ENCODE measurements around the gene UCK2. TPM values are rescaled to one million over a fixed set of nuclear protein-coding genes. Genes with fewer than 3 reads are reported as not detected.

Gene UCK2
- total and polyA plus RNA-seq, 5 donors from 2014 or later: 5.5 to 12.8 (median 9.9) TPM

DNA sequence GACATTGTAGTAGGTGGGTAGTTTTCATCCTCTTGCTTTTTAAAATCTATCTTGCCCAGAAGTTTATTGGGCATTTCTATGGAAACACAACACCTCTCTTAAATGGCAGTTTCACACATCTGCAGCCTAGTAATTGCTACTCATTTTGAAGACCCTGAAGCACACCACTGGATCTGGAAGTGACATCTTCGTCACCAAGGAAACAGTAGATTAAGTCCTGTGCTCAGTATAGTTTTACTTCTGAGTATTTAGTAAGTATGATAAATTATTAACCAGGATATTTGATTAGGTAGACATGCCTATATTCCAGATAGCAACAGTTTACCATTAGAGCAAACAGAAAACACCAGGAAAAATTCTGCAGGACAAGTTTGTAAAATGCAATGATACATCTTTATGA lies 48.7 kb downstream of the UCK2 start:
- H3K27ac ChIP-seq (ENCODE audit: insufficient read depth, low read length, poor library complexity, severe bottlenecking): no peak overlapping the region
- Mint-ChIP-seq H3K4me1 (peaks cover 14 to 52% (median 37%) of the 10 kb centered on the region in 4 donors), H3K27ac (no peak overlapping the region)

GRCh38 chr1:165877411-165877810 lies 50.0 kb downstream of the UCK2 start:
- Histone ChIP-seq H3K4me1 (ENCODE audit: control insufficient read depth, insufficient read depth, low read length, poor library complexity, severe bottlenecking) (no peaks in the 10 kb centered on the region), H3K4me3 (ENCODE audit: low read depth, low read length) (no peak overlapping the region), H3K9me3 (ENCODE audit: control insufficient read depth in 2 of 2, low read length in 2 of 2) (no peaks in the 10 kb centered on the region), H3K27me3 (ENCODE audit: control insufficient read depth, insufficient read depth, low read length) (no peaks in the 10 kb centered on the region), H3K36me3 (ENCODE audit: control insufficient read depth, insufficient read depth, low read length) (no peaks in the 10 kb centered on the region), H3K27ac (ENCODE audit: insufficient read depth, low read length, poor library complexity, severe bottlenecking) (no peak overlapping the region)
- Mint-ChIP-seq H3K4me1 (peaks cover 18 to 50% (median 30%) of the 10 kb centered on the region in 4 donors), H3K36me3 (peaks cover 10% of the 10 kb centered on the region), H3K27me3 (no peaks in the 10 kb centered on the region), H3K27ac (no peak overlapping the region), H3K4me3 (no peak overlapping the region), H3K9me3 (peaks cover 0 to 3% (median 0%) of the 10 kb centered on the region in 7 donors)
- DNase-seq: no peak
- ATAC-seq (ENCODE audit: low read depth in 2 of 2): no peak

More for the DNA sequence above, 48.7 kb downstream of the UCK2 start:
- H3K9me3 ChIP-seq (ENCODE audit: control insufficient read depth in 2 of 2, low read length in 2 of 2): no peaks in the 10 kb centered on the region
- H3K27me3 Mint-ChIP-seq: no peaks in the 10 kb centered on the region
- H3K4me3 Mint-ChIP-seq: no peak overlapping the region
- ATAC-seq (ENCODE audit: low read depth in 2 of 2): no peak
- DNase-seq: no peak
- peaks cover 0 to 3% (median 0%) of the 10 kb centered on the region in 7 donors for H3K9me3 Mint-ChIP-seq
- no peaks in the 10 kb centered on the region for H3K27me3 ChIP-seq (ENCODE audit: control insufficient read depth, insufficient read depth, low read length)
- H3K36me3 Mint-ChIP-seq: peaks cover 10% of the 10 kb centered on the region
- peaks cover 13% of the 10 kb centered on the region for H3K4me1 ChIP-seq (ENCODE audit: control insufficient read depth, insufficient read depth, low read length, poor library complexity, severe bottlenecking)
- H3K4me3 ChIP-seq (ENCODE audit: low read depth, low read length): no peak overlapping the region
- H3K36me3 ChIP-seq (ENCODE audit: control insufficient read depth, insufficient read depth, low read length): no peaks in the 10 kb centered on the region

DNA sequence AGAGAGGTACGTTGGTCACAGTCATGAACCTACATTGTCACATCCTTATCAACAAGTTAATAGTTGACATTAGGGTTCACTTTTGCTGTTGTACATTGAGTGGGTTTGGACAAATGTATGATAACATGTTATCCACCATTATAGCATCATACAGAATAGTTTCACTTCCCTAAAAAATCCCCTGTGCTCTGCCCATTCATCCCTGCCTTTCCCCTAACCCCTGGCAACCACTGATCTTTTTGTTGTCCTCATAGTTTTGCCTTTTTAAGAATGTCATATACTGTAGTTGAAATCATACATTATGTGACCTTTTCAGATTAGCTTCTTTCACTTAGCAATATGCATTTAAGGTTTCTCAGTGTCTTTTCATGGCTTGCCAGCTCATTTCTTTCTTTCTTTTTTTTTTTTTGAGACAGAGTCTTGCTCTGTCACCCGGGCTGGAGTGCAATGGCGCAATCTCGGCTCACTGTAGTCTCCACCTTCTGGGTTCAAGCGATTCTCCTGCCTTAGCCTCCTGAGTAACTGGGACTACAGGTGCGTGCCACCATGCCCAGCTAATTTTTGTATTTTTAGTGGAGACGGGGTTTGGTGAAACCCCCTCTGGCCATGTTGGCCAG lies 50.6 kb downstream of the UCK2 start:
- DNase-seq (no peak), ATAC-seq (ENCODE audit: low read depth in 2 of 2) (no peak)
- H3K4me3 Mint-ChIP-seq: no peak overlapping the region
- H3K36me3 Mint-ChIP-seq: peaks cover 10% of the 10 kb centered on the region
- H3K27me3 Mint-ChIP-seq: no peaks in the 10 kb centered on the region
- Histone ChIP-seq H3K9me3 (ENCODE audit: control insufficient read depth in 2 of 2, low read length in 2 of 2) (no peaks in the 10 kb centered on the region), H3K4me1 (ENCODE audit: control insufficient read depth, insufficient read depth, low read length, poor library complexity, severe bottlenecking) (no peaks in the 10 kb centered on the region), H3K4me3 (ENCODE audit: low read depth, low read length) (no peak overlapping the region), H3K27ac (ENCODE audit: insufficient read depth, low read length, poor library complexity, severe bottlenecking) (no peak overlapping the region), H3K36me3 (ENCODE audit: control insufficient read depth, insufficient read depth, low read length) (no peaks in the 10 kb centered on the region), H3K27me3 (ENCODE audit: control insufficient read depth, insufficient read depth, low read length) (no peaks in the 10 kb centered on the region)
- H3K27ac Mint-ChIP-seq: no peak overlapping the region
- H3K9me3 Mint-ChIP-seq: peaks cover 0 to 3% (median 0%) of the 10 kb centered on the region in 7 donors
- H3K4me1 Mint-ChIP-seq: peaks cover 14 to 45% (median 25%) of the 10 kb centered on the region in 4 donors

DNA sequence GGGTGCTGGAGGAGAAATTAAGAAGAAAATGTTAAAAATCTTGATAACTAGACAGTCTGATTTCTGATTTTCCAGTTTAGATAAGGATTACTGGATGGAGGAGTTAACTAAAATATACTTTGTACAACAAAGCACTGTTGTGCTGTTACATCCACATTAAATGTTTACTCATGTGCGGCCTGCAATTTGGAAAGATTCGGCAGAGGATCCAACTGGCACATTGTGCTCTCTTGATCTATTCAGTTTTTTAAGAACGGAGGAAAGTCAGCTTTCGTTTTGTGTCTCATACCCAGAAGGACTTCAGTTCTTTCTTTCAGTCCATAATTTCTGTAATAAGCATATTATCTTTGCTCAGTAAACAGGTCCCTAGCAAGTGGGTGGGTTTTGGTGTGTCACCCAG lies 52.5 kb downstream of the UCK2 start:
- ATAC-seq (ENCODE audit: low read depth in 2 of 2) (no peak), DNase-seq (no peak)
- Histone ChIP-seq H3K4me1 (ENCODE audit: control insufficient read depth, insufficient read depth, low read length, poor library complexity, severe bottlenecking) (no peaks in the 10 kb centered on the region), H3K27me3 (ENCODE audit: control insufficient read depth, insufficient read depth, low read length) (no peaks in the 10 kb centered on the region), H3K4me3 (ENCODE audit: low read depth, low read length) (no peak overlapping the region), H3K27ac (ENCODE audit: insufficient read depth, low read length, poor library complexity, severe bottlenecking) (no peak overlapping the region), H3K36me3 (ENCODE audit: control insufficient read depth, insufficient read depth, low read length) (no peaks in the 10 kb centered on the region), H3K9me3 (ENCODE audit: control insufficient read depth in 2 of 2, low read length in 2 of 2) (no peaks in the 10 kb centered on the region)
- Mint-ChIP-seq H3K27me3 (no peaks in the 10 kb centered on the region), H3K36me3 (peaks cover 10% of the 10 kb centered on the region), H3K4me3 (no peak overlapping the region), H3K9me3 (peaks cover 0 to 3% (median 0%) of the 10 kb centered on the region in 7 donors), H3K4me1 (peaks cover 12 to 40% (median 17%) of the 10 kb centered on the region in 4 donors), H3K27ac (no peak overlapping the region)

- peaks cover 5 to 32% (median 12%) of the 10 kb centered on the region in 4 donors for H3K4me1 Mint-ChIP-seq
- Histone ChIP-seq H3K4me3 (ENCODE audit: low read depth, low read length) (no peak overlapping the region), H3K27me3 (ENCODE audit: control insufficient read depth, insufficient read depth, low read length) (no peaks in the 10 kb centered on the region), H3K36me3 (ENCODE audit: control insufficient read depth, insufficient read depth, low read length) (no peaks in the 10 kb centered on the region), H3K27ac (ENCODE audit: insufficient read depth, low read length, poor library complexity, severe bottlenecking) (no peak overlapping the region), H3K9me3 (ENCODE audit: control insufficient read depth in 2 of 2, low read length in 2 of 2) (no peaks in the 10 kb centered on the region), H3K4me1 (ENCODE audit: control insufficient read depth, insufficient read depth, low read length, poor library complexity, severe bottlenecking) (no peaks in the 10 kb centered on the region)
- no peaks in the 10 kb centered on the region for H3K27me3 Mint-ChIP-seq
- peaks cover 10% of the 10 kb centered on the region for H3K36me3 Mint-ChIP-seq
- peak overlapping the region in 1 of 3 donors; percentile 75 for H3K27ac Mint-ChIP-seq
- DNase-seq: no peak
- no peak for ATAC-seq (ENCODE audit: low read depth in 2 of 2)
- H3K9me3 Mint-ChIP-seq: peaks cover 0 to 3% (median 0%) of the 10 kb centered on the region in 7 donors
- no peak overlapping the region for H3K4me3 Mint-ChIP-seq
These were observed 53.6 kb downstream of the UCK2 start for GRCh38 chr1:165880993-165881392.

GRCh38 chr1:165882168-165882837 lies 54.9 kb downstream of the UCK2 start:
- Mint-ChIP-seq H3K4me3 (no peak overlapping the region), H3K27me3 (no peaks in the 10 kb centered on the region), H3K27ac (peak overlapping the region in 1 of 3 donors; percentile 38), H3K36me3 (peaks cover 7% of the 10 kb centered on the region), H3K9me3 (peaks cover 0 to 3% (median 0%) of the 10 kb centered on the region in 7 donors), H3K4me1 (peaks cover 9 to 23% (median 16%) of the 10 kb centered on the region in 4 donors)
- H3K9me3 ChIP-seq (ENCODE audit: control insufficient read depth in 2 of 2, low read length in 2 of 2): no peaks in the 10 kb centered on the region
- DNase-seq (no peak), ATAC-seq (ENCODE audit: low read depth in 2 of 2) (no peak)
- H3K27ac ChIP-seq (ENCODE audit: insufficient read depth, low read length, poor library complexity, severe bottlenecking): no peak overlapping the region
- H3K4me1 ChIP-seq (ENCODE audit: control insufficient read depth, insufficient read depth, low read length, poor library complexity, severe bottlenecking): no peaks in the 10 kb centered on the region
- no peaks in the 10 kb centered on the region for H3K27me3 ChIP-seq (ENCODE audit: control insufficient read depth, insufficient read depth, low read length)
- H3K4me3 ChIP-seq (ENCODE audit: low read depth, low read length): no peak overlapping the region
- no peaks in the 10 kb centered on the region for H3K36me3 ChIP-seq (ENCODE audit: control insufficient read depth, insufficient read depth, low read length)

DNA sequence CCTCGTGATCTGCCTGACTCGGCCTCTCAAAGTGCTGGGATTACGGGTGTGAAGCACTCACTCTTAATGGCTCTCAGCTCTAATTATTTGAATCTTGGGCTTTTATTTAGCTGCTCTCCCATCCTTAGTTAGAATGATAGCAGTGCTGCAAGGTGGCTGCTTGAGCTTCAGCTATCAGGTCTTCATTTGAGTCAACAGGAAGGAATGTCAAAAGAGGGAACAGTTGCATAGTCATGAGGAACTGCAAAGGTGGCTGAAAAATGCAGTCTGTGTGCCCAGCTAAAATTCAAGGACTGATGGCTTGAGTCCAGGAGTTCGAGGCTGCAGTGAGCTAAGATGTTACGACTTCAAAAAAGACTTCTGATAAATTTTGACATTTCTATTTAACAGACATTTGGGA lies 55.6 kb downstream of the UCK2 start:
- Histone ChIP-seq H3K4me3 (ENCODE audit: low read depth, low read length) (no peak overlapping the region), H3K27ac (ENCODE audit: insufficient read depth, low read length, poor library complexity, severe bottlenecking) (no peak overlapping the region), H3K4me1 (ENCODE audit: control insufficient read depth, insufficient read depth, low read length, poor library complexity, severe bottlenecking) (no peaks in the 10 kb centered on the region), H3K27me3 (ENCODE audit: control insufficient read depth, insufficient read depth, low read length) (no peaks in the 10 kb centered on the region), H3K9me3 (ENCODE audit: control insufficient read depth in 2 of 2, low read length in 2 of 2) (no peaks in the 10 kb centered on the region), H3K36me3 (ENCODE audit: control insufficient read depth, insufficient read depth, low read length) (no peaks in the 10 kb centered on the region)
- no peak for DNase-seq
- no peaks in the 10 kb centered on the region for H3K27me3 Mint-ChIP-seq
- peaks cover 1% of the 10 kb centered on the region for H3K36me3 Mint-ChIP-seq
- peaks cover 0 to 2% (median 0%) of the 10 kb centered on the region in 7 donors for H3K9me3 Mint-ChIP-seq
- H3K27ac Mint-ChIP-seq: peak overlapping the region in 2 of 3 donors; percentile 2 to 10
- no peak overlapping the region for H3K4me3 Mint-ChIP-seq
- no peak for ATAC-seq (ENCODE audit: low read depth in 2 of 2)
- peaks cover 9 to 21% (median 15%) of the 10 kb centered on the region in 4 donors for H3K4me1 Mint-ChIP-seq

All from CD4-positive, CD25-positive, alpha-beta regulatory T cell (primary cell).